Brain microvascular endothelial cell (primary cell): ENCODE measurements around the gene ZNF423.

Source experiments
- DNase-seq: peaks from one replicate; pipeline ENCODE4 v3.0.0-alpha.2; 2020
- H3K27ac ChIP-seq: fragments of 250-450 bp; sonication (Bioruptor Pico); 2 replicates; pipeline ENCODE4 v1.5.1; 2020; ENCODE audit warnings: mild to moderate bottlenecking, moderate library complexity
- H3K27me3 ChIP-seq: fragments of 250-450 bp; sonication (Bioruptor Pico); replicated peaks from 2 replicates; pipeline ENCODE4 v1.5.1; 2020; ENCODE audit warnings: mild to moderate bottlenecking
- H3K36me3 ChIP-seq: fragments of 250-450 bp; sonication (Bioruptor Pico); replicated peaks from 2 replicates; pipeline ENCODE4 v1.5.1; 2020; ENCODE audit warnings: mild to moderate bottlenecking
- H3K4me3 ChIP-seq: 2 replicates; pipeline ENCODE4 v1.5.1; 2011; ENCODE audit warnings: low read depth, mild to moderate bottlenecking, control low read depth, low read length, moderate library complexity
- in situ Hi-C: cut with HindIII; loops from 2 replicates; pipeline ENCODE4 v1.10.0; 2017; ENCODE audit warnings: low sequenced_read_pairs, low pct_ligation_motif_present
- TF ChIP-seq, protein P1 (sequence below): IDR thresholded peaks from 2 replicates; pipeline ENCODE4 v1.5.1; 2011; ENCODE audit warnings: low read depth, mild to moderate bottlenecking, moderate library complexity, low read length, control low read depth, inconsistent platforms; ENCODE audit errors: missing control alignments

The ZNF423 gene

DNA sequence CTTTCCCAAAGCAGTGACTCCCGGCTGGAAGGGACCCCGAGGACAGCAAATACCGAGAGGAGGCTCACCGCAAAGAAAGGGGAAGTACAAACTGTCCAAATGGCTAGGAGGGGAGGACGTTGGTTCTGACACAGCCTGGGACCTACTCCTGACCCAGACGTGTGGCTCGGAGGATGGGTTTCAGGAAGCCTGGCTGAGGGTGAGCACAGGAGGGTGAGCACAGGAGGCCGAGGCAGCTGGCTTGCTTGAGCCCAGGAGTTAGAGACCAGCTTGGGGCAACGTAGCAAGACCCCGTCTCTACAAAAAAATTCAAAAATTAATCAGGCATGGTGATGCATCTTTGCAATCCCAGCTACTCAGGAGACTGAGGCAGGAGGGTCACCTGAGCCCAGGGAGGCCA is 399.1 kb downstream of the ZNF423 start:
- H3K4me3 ChIP-seq = no peak overlapping the region
- H3K36me3 ChIP-seq = no peaks in the 10 kb centered on the region
- no peak for DNase-seq
- H3K27ac ChIP-seq = no peak overlapping the region
- TF ChIP-seq, protein P1, sequence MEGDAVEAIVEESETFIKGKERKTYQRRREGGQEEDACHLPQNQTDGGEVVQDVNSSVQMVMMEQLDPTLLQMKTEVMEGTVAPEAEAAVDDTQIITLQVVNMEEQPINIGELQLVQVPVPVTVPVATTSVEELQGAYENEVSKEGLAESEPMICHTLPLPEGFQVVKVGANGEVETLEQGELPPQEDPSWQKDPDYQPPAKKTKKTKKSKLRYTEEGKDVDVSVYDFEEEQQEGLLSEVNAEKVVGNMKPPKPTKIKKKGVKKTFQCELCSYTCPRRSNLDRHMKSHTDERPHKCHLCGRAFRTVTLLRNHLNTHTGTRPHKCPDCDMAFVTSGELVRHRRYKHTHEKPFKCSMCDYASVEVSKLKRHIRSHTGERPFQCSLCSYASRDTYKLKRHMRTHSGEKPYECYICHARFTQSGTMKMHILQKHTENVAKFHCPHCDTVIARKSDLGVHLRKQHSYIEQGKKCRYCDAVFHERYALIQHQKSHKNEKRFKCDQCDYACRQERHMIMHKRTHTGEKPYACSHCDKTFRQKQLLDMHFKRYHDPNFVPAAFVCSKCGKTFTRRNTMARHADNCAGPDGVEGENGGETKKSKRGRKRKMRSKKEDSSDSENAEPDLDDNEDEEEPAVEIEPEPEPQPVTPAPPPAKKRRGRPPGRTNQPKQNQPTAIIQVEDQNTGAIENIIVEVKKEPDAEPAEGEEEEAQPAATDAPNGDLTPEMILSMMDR = no peak
- in situ Hi-C loops = no loop called here
- H3K27me3 ChIP-seq = no peaks in the 10 kb centered on the region

DNA sequence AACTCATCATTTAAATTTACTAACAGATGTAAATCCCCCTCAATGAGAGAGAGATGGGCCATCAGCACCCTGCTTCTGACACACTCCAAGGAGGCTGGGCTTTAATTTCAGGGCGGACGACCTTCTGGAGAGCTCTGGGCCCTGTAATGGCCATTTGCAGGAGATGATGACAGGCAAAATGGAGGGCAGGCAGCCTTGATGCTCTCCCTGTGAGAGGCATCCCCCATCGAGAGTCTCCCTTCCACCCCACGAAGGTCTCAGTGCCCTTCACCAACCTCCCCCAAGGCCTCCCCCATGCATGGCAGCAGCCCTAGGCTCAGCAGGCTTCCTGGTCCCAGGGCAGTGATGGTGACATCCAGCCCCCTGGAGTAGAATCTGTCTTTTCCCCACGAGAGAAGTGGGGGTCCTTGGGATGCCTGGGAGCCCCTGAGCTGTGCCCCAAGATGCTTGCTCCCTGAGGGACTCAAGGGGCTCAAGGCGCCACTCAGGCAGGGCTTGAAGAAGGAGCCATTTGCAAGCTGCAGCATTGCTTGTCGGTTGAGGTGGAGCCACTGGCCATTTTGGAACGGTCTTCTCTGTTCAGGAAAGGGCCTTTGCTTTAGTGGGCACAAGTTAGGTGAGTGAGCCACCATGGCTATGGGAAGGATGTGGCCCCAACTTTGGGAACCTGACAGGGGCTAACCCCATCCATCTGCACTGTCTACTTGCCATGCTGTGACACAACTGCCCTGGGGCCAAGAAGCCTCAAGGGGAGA is 399.7 kb downstream of the ZNF423 start:
- Histone ChIP-seq H3K36me3 (no peaks in the 10 kb centered on the region), H3K27me3 (no peaks in the 10 kb centered on the region), H3K4me3 (no peak overlapping the region), H3K27ac (no peak overlapping the region)
- in situ Hi-C loops = no loop called here
- TF ChIP-seq, protein P1 = no peak
- no peak for DNase-seq

GRCh38 chr16:49455181-49455990 is 400.5 kb downstream of the ZNF423 start:
- Histone ChIP-seq H3K27me3 (no peaks in the 10 kb centered on the region), H3K36me3 (no peaks in the 10 kb centered on the region), H3K4me3 (no peak overlapping the region), H3K27ac (no peak overlapping the region)
- TF ChIP-seq, protein P1 = no peak
- DNase-seq = no peak
- in situ Hi-C loops = no loop called here

DNA sequence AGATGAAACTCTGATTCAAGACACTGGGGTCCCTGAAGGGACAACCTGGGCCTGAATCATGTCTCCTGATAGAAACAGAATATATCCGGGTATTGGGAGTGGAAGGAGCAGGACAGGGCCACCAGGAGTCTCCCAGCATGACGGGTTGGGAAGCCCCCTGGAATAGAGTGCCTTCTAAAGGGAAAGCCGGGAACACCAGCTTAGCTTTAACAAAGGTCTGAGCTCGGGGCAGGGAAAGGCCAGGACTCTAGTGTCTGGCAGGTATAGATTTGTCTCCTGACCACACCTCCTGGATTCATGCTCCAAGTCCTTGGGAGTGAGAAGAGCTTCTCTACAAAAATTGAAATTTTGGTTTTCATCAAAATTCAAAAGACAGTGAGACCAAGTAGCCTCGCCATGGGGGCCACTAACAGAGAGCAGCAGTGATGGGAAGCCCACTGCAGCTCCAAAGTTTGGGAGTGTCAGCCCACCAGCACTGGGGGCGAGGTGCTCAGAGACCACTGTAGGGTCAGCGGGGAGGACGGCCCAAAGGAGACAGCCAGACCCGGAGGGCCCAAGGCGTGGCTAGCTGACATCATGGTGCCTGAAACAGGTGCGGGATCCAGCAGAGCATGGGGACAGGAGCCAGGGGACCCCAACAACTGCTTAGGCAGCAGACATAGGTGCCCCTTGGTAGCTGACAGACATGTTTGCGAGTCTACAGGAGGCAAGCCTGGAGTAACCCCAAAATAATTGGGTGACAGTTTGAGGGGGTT is 401.3 kb downstream of the ZNF423 start:
- Histone ChIP-seq H3K27ac (no peak overlapping the region), H3K27me3 (no peaks in the 10 kb centered on the region), H3K4me3 (no peak overlapping the region), H3K36me3 (no peaks in the 10 kb centered on the region)
- TF ChIP-seq, protein P1 = no peak
- no peak for DNase-seq
- in situ Hi-C loops = no loop called here

GRCh38 chr16:49453983-49454382 is 401.9 kb downstream of the ZNF423 start:
- Histone ChIP-seq H3K4me3 (no peak overlapping the region), H3K27ac (no peak overlapping the region), H3K36me3 (no peaks in the 10 kb centered on the region), H3K27me3 (no peaks in the 10 kb centered on the region)
- in situ Hi-C loops = no loop called here
- TF ChIP-seq, protein P1 = no peak
- DNase-seq = no peak
